ENCODE measurements around the gene CNTNAP5.

DNA sequence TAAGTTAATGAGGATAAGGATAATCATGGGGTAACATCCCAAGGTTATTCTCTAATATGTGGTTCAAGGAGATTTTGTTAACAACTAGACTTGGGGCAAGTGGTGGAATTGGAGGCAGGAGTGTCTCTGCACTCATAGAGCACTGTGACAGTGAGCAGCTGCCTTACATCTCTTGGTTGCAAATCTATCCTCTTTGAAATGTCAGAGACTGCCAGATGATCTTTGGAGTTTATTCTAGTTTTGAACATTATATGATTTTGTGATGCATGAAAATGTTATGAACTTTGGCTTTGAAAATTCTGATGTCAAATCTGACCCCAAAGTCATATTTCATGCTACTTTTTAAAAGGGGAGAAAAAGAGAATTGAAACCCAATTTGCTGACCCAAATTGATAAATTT lies 861.1 kb downstream of the CNTNAP5 start:
- TF ChIP-seq, protein P1, sequence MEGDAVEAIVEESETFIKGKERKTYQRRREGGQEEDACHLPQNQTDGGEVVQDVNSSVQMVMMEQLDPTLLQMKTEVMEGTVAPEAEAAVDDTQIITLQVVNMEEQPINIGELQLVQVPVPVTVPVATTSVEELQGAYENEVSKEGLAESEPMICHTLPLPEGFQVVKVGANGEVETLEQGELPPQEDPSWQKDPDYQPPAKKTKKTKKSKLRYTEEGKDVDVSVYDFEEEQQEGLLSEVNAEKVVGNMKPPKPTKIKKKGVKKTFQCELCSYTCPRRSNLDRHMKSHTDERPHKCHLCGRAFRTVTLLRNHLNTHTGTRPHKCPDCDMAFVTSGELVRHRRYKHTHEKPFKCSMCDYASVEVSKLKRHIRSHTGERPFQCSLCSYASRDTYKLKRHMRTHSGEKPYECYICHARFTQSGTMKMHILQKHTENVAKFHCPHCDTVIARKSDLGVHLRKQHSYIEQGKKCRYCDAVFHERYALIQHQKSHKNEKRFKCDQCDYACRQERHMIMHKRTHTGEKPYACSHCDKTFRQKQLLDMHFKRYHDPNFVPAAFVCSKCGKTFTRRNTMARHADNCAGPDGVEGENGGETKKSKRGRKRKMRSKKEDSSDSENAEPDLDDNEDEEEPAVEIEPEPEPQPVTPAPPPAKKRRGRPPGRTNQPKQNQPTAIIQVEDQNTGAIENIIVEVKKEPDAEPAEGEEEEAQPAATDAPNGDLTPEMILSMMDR (IDR thresholded peaks at IDR 0.05 in 4 of 5, conservative IDR thresholded peaks at IDR 0.05 in 1 of 5): no peak
- no peak for TF ChIP-seq POLR2A (IDR thresholded peaks at IDR 0.05)

All from gastrocnemius medialis (tissue), 4 donors.